GM19438 (cell line): ENCODE data around the gene ZNF567.
"Not testable (repeated sequence)": the region's sequence is repeated elsewhere in the genome, so short reads cannot be mapped to it uniquely, and the experiment has no call there.

Experiments used
- ATAC-seq: cut with Tn5 transposase; IDR thresholded peaks from one replicate; pipeline ENCODE4 v1.9.1; 2021; ENCODE audit warnings: low read depth; ENCODE audit not compliant: unreplicated experiment

Gene ZNF567

DNA sequence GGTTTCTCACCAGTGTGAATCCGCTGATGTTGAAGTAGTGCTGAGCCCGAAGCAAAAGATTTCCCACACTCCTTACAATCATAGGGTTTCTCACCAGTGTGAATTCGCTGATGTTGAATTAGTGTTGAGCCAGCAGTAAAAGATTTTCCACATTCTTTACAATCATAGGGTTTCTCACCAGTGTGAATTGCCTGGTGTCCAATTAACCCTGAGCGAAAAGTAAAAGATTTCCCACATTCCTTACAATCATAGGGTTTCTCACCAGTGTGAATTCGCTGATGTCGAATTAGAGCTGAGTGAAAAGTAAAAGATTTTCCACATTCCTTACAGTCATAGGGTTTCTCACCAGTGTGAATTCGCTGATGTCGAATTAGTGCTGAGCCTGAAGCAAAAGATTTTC lies 62.2 kb downstream of the ZNF567 start:
- ATAC-seq = not testable (repeated sequence)

DNA sequence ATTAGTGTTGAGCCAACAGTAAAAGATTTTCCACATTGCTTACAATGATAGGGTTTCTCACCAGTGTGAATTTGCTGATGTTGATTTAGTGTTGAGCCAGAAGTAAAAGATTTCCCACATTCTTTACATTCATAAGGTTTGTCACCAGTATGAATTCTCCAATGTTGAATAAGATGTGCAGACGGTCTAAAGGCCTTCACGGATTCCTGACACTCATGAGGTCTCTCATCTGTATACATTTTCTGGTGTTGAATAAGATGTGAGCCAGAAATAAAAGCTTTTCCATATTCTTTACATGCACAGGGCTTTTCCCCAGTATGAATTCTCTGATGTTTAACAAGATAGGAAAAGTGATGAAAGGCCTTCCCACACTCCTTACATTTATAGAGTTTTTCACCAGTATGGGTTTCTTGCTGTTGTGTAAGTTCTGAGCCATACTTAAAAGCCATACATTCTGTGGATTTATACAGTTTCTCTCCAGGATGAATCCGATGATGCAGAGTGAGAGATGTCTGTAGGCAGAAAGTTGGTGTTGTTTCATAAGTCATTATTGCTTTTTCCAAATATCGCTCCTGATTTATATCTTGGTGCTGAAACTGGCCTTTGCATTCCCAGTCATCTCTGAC lies 62.8 kb downstream of the ZNF567 start:
- ATAC-seq = no peak
